LNCaP clone FGC (cell line): ENCODE measurements around the gene MAPK1.

Experiments used
- DNase-seq: peaks from one replicate; pipeline ENCODE4 v3.0.0-alpha.2; 2011; ENCODE audit warnings: low read depth
- H3K4me3 ChIP-seq: 2 replicates; pipeline ENCODE4 v1.5.1; 2011; ENCODE audit warnings: mild to moderate bottlenecking, low read depth, low read length, control low read depth
- CTCF ChIP-seq: IDR thresholded peaks from 2 replicates; pipeline ENCODE4 v1.5.1; 2012; ENCODE audit warnings: mild to moderate bottlenecking; ENCODE audit not compliant: control insufficient read depth, insufficient read depth; ENCODE audit errors: extremely low read depth

Gene MAPK1

DNA sequence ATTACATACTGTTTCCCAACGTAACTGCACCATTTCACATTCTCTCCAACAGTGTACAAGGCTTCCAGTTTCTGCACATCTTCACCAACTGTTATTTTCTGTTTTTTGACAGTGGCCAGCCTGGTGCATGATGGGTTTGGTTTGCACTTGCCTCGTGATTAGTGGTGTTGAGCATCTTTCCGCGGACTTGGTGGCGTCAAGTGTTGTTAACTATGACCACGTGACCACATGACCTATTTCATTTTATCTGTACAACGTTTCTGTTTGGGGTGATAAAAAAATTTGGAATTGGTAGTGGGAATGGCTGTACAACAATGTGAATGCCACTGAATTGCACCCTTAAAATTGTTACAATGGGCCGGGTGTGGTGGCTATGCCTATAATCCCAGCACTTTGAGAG, 129.4 kb downstream of the MAPK1 start:
- no peak overlapping the region for H3K4me3 ChIP-seq
- TF ChIP-seq CTCF: no peak
- DNase-seq: no peak

GRCh38 chr22:21736948-21737347, 130.5 kb downstream of the MAPK1 start:
- DNase-seq: no peak
- no peak for TF ChIP-seq CTCF
- H3K4me3 ChIP-seq: no peak overlapping the region

DNA sequence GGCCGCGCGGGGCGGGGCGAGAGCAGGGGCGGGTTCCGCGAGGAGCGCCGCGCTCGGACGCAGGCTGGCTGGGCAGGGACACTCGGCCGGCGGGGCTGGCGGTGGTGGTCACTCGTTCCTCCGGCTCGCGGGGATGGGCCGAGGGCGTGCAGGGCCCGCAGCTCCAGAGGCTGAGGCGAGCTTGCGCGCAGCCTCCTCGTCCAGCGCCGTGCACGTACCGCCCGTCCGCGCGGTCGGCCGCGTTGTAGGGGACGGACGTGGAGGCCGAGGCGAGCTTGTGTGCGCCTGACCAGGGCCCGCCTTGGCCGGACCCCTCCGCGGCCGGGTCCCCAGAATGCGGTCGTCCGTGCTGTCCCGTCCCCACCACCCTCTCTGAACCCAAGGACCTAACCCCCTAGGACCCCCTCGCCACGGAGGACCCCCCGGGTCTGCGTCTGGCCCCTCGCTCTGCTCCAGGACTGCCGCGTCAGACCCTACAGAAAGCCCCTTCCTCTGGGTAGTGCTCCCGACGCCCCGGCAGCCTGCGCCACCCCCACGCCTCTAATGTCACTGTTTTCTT, 131.3 kb downstream of the MAPK1 start:
- no peak for TF ChIP-seq CTCF
- no peak for DNase-seq
- peak overlapping the region; percentile 54 for H3K4me3 ChIP-seq

DNA sequence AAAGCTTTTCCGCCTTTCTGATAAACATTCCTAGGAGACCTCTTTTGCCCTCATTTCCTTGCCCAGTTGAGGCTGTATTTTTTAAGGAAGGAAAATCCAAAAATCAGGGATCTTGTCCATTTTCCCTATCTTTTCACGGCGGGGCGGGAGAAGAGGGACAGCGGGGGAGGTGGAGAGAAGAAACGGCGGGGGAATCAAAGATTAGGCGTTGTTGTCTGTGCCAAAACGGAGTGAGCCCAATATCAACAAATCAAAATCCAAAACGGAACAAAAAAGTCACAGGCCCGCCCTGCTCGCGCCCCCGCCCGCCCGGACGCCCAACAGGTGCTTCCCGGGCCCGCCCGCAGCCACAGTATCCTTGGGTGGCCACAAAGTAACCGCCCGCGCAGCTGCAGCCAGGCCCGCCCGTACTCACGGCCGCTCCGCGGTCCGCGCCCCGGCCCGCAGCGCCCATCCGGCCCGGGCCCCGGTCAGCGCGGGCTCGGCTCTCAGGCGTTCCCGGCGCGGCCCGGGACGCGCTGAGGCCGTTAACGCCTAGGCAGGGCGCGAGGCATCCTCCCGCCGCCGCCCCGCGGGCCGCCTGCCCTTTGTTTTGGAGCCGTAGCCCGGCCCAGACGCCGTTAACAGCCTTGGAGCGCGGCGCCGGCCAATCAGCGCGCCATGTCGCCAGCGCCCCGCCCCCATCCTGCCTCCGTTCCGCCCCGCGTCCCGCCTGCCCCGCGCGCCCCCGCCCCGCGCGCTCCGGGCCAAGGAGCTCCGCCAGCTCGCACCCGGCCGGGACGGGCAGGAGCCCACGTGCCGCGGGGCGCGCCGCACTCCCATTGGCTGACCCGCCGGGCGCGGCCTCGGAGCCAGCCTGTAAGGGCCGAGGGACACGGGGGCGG, 132.0 kb downstream of the MAPK1 start, which contains the start of gene YPEL1:
Gene YPEL1 (minus strand): TSS at position 595 of the 884 bp plus-strand sequence. CDS start 25,050 bp downstream, outside the sequence.
- no peak for TF ChIP-seq CTCF
- DNase-seq: peak; percentile 82
- peak within 1 kb of the TSS; percentile 73 for H3K4me3 ChIP-seq

- no peak for DNase-seq
- no peak for TF ChIP-seq CTCF
- H3K4me3 ChIP-seq: peak overlapping the region; percentile 73
Observed at GRCh38 chr22:21734540-21735199, 132.8 kb downstream of the MAPK1 start.

DNA sequence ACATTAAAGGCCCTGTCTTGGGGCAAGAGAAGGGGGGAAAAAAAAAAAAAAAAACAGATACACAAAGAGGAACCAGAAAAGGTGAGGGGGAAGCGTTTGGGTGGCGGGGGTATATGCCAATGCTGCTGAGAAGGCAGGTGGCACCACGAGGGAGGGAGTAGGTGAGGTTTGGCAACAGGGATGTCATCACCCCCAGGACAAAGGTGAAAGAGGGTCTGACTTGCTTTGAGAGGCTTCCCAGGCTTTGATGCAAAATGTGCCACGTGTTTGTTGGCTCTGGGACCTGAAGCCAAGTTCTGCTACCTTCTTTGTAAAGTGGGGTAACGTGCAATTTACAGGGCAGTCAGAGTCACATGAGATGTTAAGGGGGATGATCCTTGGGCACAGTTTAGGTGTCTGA, 135.9 kb downstream of the MAPK1 start:
- DNase-seq: no peak
- no peak for TF ChIP-seq CTCF
- H3K4me3 ChIP-seq: no peak overlapping the region
